Measurements from ENCODE around the gene YTHDF1. TPM values are rescaled to one million over a fixed set of nuclear protein-coding genes. Genes with fewer than 3 reads are reported as not detected.

The YTHDF1 gene
- total and polyA plus RNA-seq, 12 donors: 15.3 to 31.6 (median 21.4) TPM

DNA sequence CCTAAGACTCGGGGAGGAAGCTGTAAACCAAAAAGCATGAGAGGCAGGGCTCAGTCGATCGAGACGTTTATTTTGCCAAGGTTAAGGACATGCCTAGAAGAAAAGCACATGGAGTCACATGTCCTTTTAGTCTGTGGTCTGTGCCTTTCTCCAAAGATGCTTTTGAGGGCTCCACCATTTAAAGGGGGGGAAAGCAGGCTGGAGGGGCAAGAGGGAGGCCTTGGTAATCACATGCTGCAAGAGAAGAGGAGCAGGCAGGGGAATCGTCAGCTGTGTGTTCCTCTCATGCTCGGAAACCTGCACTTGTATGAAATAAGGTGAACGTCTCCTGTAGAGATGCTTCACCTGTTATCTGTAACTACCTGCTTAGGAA is 9.1 kb upstream of the YTHDF1 start:
- no peak overlapping the region for H3K27ac ChIP-seq
- TF ChIP-seq, protein P1, sequence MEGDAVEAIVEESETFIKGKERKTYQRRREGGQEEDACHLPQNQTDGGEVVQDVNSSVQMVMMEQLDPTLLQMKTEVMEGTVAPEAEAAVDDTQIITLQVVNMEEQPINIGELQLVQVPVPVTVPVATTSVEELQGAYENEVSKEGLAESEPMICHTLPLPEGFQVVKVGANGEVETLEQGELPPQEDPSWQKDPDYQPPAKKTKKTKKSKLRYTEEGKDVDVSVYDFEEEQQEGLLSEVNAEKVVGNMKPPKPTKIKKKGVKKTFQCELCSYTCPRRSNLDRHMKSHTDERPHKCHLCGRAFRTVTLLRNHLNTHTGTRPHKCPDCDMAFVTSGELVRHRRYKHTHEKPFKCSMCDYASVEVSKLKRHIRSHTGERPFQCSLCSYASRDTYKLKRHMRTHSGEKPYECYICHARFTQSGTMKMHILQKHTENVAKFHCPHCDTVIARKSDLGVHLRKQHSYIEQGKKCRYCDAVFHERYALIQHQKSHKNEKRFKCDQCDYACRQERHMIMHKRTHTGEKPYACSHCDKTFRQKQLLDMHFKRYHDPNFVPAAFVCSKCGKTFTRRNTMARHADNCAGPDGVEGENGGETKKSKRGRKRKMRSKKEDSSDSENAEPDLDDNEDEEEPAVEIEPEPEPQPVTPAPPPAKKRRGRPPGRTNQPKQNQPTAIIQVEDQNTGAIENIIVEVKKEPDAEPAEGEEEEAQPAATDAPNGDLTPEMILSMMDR (IDR thresholded peaks at IDR 0.05): no peak
- peaks cover 0 to 20% (median 13%) of the 10 kb centered on the region in 7 donors for H3K27me3 ChIP-seq
- no peaks in the 10 kb centered on the region for H3K9me3 ChIP-seq
- no peaks in the 10 kb centered on the region for H3K36me3 ChIP-seq
- peaks cover 0 to 12% (median 6%) of the 10 kb centered on the region in 9 donors for H3K4me1 ChIP-seq
- DNase-seq: no peak
- WGBS, 2 donors: 36% methylated on average over 7 of the region's 7 CpGs
- H3K4me3 ChIP-seq: no peak overlapping the region
- intact Hi-C loops (cut with DNase I): no loop called here
- no peak for ATAC-seq

DNA sequence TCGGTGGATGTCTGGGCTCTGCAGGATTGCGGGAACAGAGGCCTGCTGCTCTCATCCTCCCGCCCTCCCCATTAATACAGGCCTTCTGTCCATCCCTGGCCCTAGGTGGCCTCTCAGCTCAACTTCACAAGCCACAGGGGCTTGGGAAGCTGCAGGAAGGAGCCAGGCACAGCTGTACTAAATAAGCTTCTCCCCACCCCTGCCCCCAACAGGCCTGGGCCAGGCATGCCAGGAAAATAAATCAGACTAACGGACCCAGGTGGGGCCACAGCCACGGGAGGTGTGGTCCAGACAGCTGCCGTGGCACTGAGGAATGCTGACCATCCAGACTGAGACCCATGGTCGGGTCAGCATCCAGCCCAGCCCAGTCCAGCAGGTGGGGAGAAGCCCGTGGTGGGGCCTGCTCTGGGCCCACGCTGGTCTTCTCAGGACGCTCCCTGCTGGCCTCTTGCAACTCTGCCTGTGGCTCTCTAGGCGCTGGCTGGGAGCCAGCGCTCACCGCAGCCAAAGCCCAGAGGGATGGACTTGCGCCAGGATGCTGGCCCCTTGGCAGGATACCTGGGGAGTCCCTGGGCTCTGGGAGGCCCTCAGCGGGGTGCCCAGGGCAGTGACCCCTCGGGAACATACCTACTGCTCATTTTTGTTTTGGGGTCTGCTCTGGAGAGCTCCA is 8.6 kb upstream of the YTHDF1 start:
- peak; percentile 62 to 86 (median 69) for ATAC-seq
- TF ChIP-seq, protein P1 (IDR thresholded peaks at IDR 0.05): peak in 4 of 9 donors; percentile 17 to 49 (median 44)
- Histone ChIP-seq H3K36me3 (no peaks in the 10 kb centered on the region), H3K27ac (no peak overlapping the region), H3K9me3 (no peaks in the 10 kb centered on the region), H3K27me3 (peaks cover 0 to 19% (median 12%) of the 10 kb centered on the region in 7 donors), H3K4me1 (peaks cover 0 to 12% (median 6%) of the 10 kb centered on the region in 9 donors), H3K4me3 (no peak overlapping the region)
- WGBS, 2 donors: 28 to 30% methylated on average over 16 of the region's 16 CpGs
- peak; percentile 31 to 62 for DNase-seq
- intact Hi-C loops (cut with DNase I): no loop called here

DNA sequence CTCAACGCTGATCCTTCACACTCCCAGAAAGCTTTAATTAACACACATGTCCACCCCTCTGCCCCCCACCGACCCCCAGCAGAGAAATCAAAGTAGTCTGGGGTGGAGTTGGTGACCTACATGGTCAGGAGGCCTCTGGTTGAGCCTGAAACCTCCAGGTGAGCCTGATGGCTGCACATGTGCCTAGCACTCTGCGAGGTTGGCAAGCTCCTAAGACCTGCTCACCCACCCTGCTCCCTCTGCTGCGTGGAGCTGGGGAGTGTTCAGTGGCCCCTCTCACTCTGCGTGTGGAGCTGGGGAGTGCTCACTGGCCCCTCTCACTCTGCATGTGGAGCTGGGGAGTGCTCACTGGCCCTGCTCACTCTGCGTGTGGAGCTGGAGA is 7.9 kb upstream of the YTHDF1 start:
- H3K27me3 ChIP-seq: peaks cover 0 to 17% (median 6%) of the 10 kb centered on the region in 7 donors
- TF ChIP-seq, protein P1 (IDR thresholded peaks at IDR 0.05): no peak
- 72 to 77% methylated on average over 6 of the region's 6 CpGs for WGBS, 2 donors
- no peak overlapping the region for H3K27ac ChIP-seq
- no peaks in the 10 kb centered on the region for H3K36me3 ChIP-seq
- peaks cover 0 to 12% (median 6%) of the 10 kb centered on the region in 9 donors for H3K4me1 ChIP-seq
- intact Hi-C loops (cut with DNase I): no loop called here
- no peak overlapping the region for H3K4me3 ChIP-seq
- DNase-seq (no peak), ATAC-seq (no peak)
- no peaks in the 10 kb centered on the region for H3K9me3 ChIP-seq

DNA sequence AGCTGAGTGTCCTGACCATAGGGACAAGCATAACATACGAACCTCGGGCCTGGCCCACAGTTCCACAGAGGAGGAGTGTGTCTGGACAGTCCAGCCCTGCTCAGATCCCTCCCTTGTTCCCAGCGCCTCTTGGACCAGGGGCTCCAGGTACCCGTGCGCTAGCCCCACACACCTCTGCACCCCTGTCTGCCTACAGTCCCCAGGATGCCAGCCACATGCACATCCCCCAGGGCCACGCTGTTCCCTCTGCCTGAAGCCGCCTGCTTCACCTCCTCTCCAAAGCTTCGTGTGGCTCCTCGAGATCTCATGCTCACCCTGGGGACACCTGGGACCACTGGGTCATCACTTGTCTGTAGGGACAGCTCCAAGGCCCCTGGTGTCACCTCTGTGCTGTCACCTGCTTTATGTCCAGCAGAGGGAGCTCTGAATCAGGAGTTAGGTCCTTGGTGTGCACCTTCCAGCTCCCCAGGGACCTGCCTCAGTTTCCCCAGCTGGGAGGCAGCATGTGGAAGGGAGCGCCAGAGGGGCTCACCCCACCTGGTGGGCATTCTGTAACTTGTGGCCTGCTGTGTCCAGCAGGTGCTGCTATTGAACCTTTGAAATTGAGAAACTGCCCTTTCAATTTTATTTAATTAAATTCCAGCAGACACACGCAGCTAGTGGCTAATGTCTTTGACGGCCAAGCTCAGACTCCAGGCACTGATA is 7.3 kb upstream of the YTHDF1 start:
- Histone ChIP-seq H3K4me1 (peaks cover 0 to 12% (median 6%) of the 10 kb centered on the region in 9 donors), H3K36me3 (no peaks in the 10 kb centered on the region), H3K27me3 (peaks cover 0 to 11% (median under 1%) of the 10 kb centered on the region in 7 donors), H3K9me3 (no peaks in the 10 kb centered on the region), H3K27ac (no peak overlapping the region), H3K4me3 (no peak overlapping the region)
- TF ChIP-seq, protein P1 (IDR thresholded peaks at IDR 0.05): peak; percentile 11 to 76 (median 66)
- intact Hi-C loops (cut with DNase I): no loop called here
- WGBS, 2 donors: 42 to 48% methylated on average over 12 of the region's 12 CpGs
- ATAC-seq (peak in 4 of 8 donors; percentile 14 to 40 (median 37)), DNase-seq (no peak)
